GM12874 (cell line): ENCODE results near the gene CAMTA1.

Experiments used
- CTCF ChIP-seq: IDR thresholded peaks from 2 replicates; pipeline ENCODE4 v1.5.1; 2011; ENCODE audit warnings: low read depth, mild to moderate bottlenecking, control low read depth, low read length, moderate library complexity; ENCODE audit not compliant: insufficient read depth

The CAMTA1 gene

GRCh38 chr1:7098641-7099040 is 313.4 kb downstream of the CAMTA1 start:
- no peak for TF ChIP-seq CTCF

DNA sequence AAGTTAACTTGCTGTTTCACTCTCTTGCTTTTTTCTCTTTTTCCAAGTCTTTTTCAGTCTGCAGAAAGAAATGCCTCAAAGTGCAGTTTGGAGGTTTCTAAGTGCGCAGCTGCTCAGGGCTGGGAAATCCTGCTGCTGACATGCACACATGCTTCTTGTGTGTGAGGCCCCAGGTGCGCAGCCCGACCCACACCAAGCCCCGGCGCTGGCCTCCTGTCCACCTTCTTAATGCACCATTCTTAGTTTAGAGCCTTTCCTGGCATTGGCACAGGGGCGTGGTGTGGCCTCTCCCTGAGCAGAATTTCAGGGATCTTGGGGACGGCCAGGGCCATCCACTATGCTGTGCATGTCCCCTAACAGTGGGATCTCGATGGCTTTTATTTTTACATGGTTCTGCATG is 315.2 kb downstream of the CAMTA1 start:
- no peak for TF ChIP-seq CTCF

- no peak for TF ChIP-seq CTCF
Observed at GRCh38 chr1:7101187-7101586, 315.9 kb downstream of the CAMTA1 start.

DNA sequence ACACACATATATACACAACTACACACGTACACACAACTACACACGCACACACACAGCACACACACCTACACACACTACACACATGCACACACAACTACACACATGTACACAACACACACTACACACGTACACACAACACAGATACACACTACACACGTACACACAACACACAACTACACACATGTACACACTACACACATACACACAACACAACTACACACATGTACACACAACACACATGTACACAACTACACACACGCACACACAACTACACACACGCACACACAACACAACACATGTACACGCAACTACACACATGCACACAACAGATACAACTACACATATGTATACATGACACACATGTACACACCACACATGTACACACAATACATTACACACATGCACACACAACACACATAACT is 318.1 kb downstream of the CAMTA1 start:
- no peak for TF ChIP-seq CTCF

DNA sequence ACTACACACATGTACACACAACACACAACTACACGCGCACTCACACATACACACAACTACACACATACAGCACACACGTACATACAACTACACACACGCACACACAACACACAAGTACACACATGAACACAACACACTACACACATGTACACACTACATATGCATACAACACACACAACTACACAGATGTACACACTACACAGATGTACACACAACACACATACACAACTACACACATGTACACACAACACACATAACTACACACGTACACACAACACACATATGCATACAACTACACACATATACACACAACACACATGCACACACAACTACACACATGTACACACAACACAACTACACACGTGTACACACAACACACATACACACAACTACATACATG is 318.6 kb downstream of the CAMTA1 start:
- no peak for TF ChIP-seq CTCF

- no peak for TF ChIP-seq CTCF
Observed at GRCh38 chr1:7104339-7104738, 319.1 kb downstream of the CAMTA1 start.

DNA sequence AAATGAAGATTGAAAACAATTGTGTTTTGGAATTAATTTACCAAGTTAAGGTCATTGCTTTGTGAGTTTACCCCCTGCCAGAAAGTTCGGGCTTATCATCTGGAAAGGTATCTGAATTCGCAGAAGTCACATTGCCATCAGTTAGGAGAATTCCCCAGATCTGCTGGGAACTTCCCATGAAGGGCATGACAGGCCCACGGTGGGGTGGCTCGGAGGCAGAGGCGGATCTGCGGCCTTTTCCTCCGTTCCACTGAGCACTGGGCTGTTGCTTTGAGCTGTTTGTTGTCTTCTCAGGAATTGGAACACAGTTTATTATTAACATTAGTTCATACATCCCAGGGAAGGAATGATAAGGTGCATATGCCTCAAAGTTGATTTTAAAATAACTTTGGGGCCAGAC is 320.0 kb downstream of the CAMTA1 start:
- TF ChIP-seq CTCF: no peak
